Measurements from ENCODE around the gene C1QTNF8. TPM values are rescaled to one million over a fixed set of nuclear protein-coding genes. Genes with fewer than 3 reads are reported as not detected.

The C1QTNF8 gene
- total RNA-seq, 1 donor from 2014 or later: not detected

- DNase-seq (no peak), ATAC-seq (no peak)
- intact Hi-C loops (cut with micrococcal nuclease): no loop called here
Observed at GRCh38 chr16:1129106-1129960, 33.3 kb upstream of the C1QTNF8 start.

DNA sequence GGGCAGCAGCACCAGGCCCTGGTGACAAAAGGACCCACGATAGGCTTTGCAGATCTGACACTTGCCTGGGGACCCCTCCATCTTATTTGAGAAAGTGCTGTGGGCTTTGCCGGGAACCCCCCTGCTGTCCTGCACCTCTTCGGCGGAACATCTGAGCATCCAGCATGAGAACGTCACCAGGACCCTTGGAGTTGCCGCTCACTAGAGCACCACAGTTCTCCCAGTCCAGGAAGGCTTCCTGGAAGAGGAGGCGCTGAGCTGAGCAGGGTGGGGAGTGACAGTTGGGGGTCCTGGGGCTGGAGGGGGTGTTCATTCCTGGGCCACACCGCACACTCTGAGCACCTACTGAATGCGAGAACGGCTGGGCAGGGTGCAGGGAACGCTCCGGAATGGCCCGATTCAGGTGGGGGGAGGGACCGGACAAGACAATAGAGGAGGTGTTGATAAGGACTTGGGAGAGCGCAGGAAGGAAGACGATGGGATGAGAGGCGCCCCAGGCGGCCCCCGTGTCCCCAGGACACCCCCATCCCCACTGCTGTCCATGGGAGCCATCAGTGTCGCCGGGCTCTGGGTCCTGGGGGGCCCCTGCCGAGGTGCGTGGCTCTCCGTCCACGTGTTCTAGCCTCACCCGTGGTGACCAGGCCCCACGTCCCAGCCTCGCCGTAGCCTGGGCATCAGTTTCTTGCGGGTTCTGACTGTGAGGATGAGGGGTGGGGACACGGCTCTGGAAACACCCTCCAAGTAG is 32.1 kb upstream of the C1QTNF8 start:
- DNase-seq: no peak
- intact Hi-C loops (cut with micrococcal nuclease): no loop called here
- no peak for ATAC-seq

DNA sequence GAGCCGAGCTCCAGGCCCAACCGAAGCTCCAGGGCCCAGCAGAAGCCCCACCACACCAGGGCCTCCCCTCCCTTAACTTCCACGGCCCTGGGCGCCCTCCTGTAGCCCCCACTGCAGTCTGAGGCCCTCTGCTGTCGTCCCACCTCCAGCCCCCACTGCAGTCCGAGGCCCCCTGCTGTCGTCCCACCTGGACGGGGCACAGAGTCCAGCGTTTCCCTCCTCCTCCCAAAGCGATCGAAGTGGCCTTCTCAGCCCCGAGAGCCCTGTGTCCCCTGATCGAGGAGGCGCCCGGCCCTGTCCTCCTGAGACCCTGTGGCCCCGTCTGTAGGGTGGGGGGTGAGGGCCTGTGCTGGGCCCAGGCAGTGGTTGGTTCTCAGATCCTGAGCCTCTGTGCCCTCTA is 31.1 kb upstream of the C1QTNF8 start:
- ATAC-seq (no peak), DNase-seq (no peak)
- intact Hi-C loops (cut with micrococcal nuclease): no loop called here

GRCh38 chr16:1126586-1126985 is 30.5 kb upstream of the C1QTNF8 start:
- DNase-seq: no peak
- ATAC-seq: no peak
- intact Hi-C loops (cut with micrococcal nuclease): no loop called here

GRCh38 chr16:1126044-1126443 is 30.0 kb upstream of the C1QTNF8 start:
- no peak for DNase-seq
- ATAC-seq: no peak
- intact Hi-C loops (cut with micrococcal nuclease): no loop called here

DNA sequence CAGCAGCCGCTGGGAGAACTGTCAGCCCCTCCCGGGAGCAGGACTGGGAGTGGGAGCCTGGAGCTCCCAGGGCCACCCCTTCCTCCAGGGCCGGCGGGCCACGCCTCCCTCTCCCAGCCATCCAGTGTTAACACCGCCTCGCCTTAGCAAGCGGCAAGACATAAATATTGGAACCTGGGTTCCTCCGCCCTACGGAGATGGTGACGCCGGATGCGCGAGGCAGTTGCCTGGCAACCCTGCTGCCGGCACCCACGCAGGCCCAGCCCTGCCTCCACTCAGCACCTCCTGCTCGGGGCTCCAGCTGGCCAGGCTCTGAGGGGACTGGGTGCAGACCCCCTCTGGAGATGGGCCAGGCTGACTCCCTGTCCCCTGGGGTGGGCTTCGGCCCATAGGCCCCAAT is 29.4 kb upstream of the C1QTNF8 start:
- intact Hi-C loops (cut with micrococcal nuclease): no loop called here
- ATAC-seq (no peak), DNase-seq (no peak)

DNA sequence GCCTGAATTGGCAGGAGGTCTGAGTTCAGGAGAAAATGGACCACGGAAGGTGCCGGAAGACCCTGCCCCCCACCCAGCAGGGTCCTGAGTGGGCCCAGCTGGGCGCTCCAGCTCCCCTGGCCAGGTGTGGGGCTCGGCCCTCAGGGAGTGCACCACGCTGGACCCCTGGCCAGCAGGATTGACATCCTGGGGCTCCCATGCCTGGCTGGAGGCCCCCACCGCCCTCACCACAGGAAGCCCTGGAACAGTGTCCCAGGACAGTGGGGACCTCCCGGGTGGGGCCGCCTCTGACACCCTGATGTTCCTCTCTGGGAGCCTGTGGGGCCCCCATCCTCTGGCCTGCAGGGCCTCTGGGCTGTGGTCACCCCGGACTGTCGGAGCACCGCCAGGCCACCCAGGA is 28.8 kb upstream of the C1QTNF8 start:
- ATAC-seq (no peak), DNase-seq (no peak)
- intact Hi-C loops (cut with micrococcal nuclease): no loop called here

DNA sequence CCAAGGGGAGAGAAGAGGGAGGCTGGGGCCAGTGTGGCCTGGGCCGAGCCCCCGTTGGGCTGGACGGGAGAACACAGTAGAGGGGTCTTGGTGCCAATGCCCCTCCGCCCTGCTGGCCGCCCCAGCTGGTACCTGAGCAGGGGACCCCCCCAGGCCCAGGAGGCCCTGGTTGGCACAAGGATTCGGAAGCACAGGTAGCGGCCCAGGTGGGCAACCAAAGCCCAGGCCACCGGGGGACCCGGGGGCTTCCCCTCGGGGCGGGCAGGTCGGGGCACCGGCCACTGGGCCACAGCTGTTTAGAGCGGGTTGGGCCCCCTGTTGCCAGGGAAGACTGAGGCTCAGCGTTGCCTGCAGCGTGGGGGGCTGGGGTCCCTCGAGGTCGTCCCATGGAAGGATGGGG is 28.2 kb upstream of the C1QTNF8 start:
- intact Hi-C loops (cut with micrococcal nuclease): no loop called here
- DNase-seq: no peak

GRCh38 chr16:1123525-1124230 is 27.6 kb upstream of the C1QTNF8 start:
- DNase-seq (no peak), ATAC-seq (no peak)
- intact Hi-C loops (cut with micrococcal nuclease): no loop called here

More for the DNA sequence above, 28.2 kb upstream of the C1QTNF8 start:
- no peak for ATAC-seq

- ATAC-seq (no peak), DNase-seq (no peak)
- intact Hi-C loops (cut with micrococcal nuclease): no loop called here
Observed at GRCh38 chr16:1122398-1122765, 26.3 kb upstream of the C1QTNF8 start.

- no peak for ATAC-seq
Observed at GRCh38 chr16:1121601-1122397, 25.8 kb upstream of the C1QTNF8 start.

GRCh38 chr16:1121009-1121408 is 25.0 kb upstream of the C1QTNF8 start:
- ATAC-seq: no peak
- intact Hi-C loops (cut with micrococcal nuclease): no loop called here

More at GRCh38 chr16:1121601-1122397, 25.8 kb upstream of the C1QTNF8 start:
- no peak for DNase-seq
- intact Hi-C loops (cut with micrococcal nuclease): no loop called here

GRCh38 chr16:1120577-1120941 is 24.5 kb upstream of the C1QTNF8 start:
- ATAC-seq (no peak), DNase-seq (no peak)
- intact Hi-C loops (cut with micrococcal nuclease): no loop called here

More at GRCh38 chr16:1121009-1121408, 25.0 kb upstream of the C1QTNF8 start:
- DNase-seq: no peak

DNA sequence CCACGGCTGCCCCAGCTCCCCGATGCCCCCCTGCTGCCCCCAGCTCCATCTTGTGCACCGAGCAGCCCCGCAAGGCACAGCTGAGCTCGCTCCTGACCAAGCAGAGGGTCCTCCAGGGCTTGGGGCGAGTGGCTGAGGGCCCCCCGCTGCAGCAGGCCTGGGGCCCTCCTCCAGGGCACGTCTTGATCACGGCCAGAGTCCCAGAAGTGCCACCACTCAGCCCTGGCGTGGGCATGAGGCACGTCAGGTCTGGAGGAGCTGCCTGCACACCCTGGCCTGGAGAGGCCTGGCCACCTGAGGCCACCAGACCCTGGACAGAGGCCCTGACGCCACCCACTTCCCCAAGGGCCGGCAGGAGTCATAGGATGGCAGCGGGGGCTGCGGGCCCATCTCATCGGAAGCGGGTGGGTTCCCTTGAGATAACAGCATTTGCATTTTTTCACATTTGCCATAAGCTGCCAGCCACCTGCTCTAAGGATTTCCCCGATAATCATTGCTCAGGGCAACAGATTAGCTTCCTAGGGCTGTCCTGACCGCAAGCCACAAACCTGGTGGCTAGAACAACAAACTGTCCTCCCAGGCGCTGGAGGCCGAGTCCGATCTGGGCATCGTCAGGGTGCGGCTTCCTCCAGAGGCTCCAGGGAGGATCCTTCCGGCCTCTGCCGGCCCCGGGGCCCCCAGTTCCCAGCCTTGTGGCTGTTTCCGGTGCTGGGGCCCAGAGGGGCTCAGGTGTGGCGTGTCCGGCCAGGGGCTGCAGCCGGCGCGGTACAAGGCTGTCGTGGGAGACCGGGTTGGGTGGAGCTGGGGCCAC is 23.9 kb upstream of the C1QTNF8 start:
- no peak for DNase-seq
- intact Hi-C loops (cut with micrococcal nuclease): no loop called here
- no peak for ATAC-seq

- intact Hi-C loops (cut with micrococcal nuclease): no loop called here
- no peak for DNase-seq
- ATAC-seq: no peak
Observed at GRCh38 chr16:1119129-1119528, 23.1 kb upstream of the C1QTNF8 start.

GRCh38 chr16:1117926-1118325 is 21.9 kb upstream of the C1QTNF8 start:
- intact Hi-C loops (cut with micrococcal nuclease): no loop called here
- DNase-seq (no peak), ATAC-seq (no peak)

DNA sequence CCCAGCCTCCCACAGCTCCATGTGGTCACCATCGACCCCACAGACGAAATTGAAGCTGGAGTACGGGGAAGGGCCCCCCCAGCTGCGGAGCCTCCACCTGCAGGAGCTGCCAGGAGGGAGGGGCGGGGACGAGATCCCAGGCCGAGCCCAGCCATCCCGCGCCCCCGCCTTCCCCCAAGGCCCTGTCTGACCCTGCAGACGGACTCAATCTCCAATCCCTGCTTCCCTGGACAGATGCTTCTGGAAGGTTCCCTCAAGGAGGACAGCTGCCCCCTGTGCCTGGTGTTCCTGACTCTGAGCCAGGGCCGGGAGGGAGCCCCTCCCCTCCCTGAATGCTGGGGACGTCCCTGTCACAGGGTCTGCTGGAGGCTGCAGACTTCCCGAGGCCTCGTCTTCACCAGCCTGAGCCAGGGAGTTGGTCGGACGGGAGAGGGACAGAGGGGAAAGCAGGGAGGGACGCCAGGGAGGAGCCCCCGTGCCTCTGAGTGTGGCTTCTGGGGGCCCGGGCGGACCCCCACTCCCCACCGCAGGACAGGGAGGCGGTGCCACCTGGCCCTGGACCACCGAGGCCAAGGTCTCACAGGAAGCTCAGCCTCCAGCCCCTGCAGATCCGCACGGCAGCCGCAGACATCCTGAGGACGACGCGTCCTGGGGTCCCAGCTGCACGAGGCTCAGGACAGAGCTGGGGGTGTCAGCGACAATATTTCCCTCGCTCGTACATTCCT is 21.3 kb upstream of the C1QTNF8 start:
- intact Hi-C loops (cut with micrococcal nuclease): no loop called here
- ATAC-seq: no peak

GRCh38 chr16:1116693-1117077 is 20.6 kb upstream of the C1QTNF8 start:
- DNase-seq (no peak), ATAC-seq (no peak)
- intact Hi-C loops (cut with micrococcal nuclease): no loop called here

More for the DNA sequence above, 21.3 kb upstream of the C1QTNF8 start:
- no peak for DNase-seq

Data from left ventricle myocardium superior (tissue), 1 donor.